HTR-8/SVneo (cell line): ENCODE measurements around the gene ZC3H8.

Experiments used
- DNase-seq: peaks from one replicate; pipeline ENCODE4 v3.0.0; 2011; ENCODE audit warnings: low spot score, mixed read lengths; ENCODE audit not compliant: insufficient read length
- FAIRE-seq: peaks from 2 replicates; lab custom pipeline; 2011; peaks lifted over from hg19 to GRCh38; lab: Jason Lieb, UNC

Gene ZC3H8

DNA sequence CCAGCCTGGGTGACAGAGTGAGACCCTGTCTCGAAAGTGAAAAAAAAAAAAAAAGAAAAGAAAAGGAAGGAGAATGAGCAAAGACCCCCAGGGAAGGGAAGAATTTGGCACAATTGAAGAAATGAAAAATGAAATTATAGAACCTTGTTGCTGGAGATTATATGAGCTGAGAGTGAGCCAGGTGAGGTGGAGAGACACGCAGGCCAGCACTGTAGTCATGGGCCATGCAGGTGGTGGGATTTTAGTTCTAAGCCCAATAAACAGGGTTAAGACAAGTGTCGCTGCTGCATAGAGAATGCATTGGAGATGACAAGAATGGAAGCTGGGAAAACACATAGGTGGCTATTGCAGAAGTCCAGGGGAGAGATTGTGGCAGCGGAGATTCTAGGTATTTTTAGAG, 84.3 kb downstream of the ZC3H8 start:
- DNase-seq (no peak), FAIRE-seq (no peak)

DNA sequence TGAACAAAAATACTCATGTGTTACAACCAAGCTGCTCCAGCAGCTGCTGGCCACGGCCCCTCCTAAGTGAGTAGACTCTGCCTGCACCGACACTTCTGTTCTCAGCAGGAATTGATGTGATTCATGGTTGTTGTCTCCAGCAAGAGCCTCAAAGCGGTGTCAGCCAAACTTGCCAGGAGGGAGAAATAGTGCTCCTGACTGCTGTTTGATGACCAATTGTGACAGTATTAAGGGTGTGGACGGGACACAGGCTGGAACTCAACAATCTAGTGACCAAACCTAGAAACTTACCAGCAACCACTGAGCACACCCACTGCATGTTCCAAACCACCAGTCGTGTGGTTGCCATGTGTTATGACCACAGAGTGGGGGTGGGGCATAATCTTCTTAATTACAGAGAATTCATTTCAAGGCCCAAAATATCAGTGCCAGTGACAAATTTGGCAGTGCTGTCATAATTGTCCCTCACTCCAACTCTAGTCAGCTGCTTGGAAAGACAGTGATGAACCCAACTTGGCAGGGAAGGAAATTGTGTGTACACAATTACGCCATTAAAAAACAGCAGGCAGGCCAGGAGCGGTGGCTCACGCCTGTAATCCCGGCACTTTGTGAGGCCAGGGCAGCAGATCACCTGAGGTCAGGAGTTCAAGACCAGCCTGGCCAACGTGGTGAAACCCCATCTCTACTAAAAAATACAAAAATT, 86.3 kb downstream of the ZC3H8 start:
- DNase-seq: no peak
- no peak for FAIRE-seq

DNA sequence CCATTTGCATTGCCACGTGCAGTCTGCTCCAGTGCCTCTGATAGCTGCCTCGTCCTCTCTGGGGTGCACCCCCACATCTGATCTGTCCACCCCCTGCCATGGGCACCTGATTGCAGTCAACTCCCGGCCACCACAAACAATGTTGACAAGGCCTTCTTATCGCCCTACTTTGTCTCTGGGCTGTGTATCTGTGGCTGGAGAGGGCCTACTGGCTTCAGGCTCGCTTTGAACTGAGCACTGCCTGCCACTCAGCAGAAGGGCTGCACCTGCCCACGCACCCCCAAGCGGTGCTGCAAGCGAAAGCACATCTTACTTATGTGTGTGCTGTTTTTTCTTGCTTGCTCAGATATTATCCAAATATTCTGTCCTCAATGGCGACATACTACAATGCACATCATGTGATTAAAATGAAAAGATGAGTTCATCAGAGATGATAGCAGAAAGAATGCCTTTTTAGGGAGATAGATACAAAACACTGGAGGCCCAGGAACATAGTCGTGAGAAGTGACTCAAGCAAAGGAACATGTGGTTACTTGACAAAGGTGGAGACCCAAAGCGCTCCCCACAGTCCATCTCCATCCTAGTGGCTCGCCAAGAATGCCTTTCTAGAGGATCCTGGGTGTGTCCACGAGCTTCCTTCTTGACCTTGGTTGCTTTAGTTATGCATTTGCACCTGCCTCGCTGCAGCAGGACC, 87.9 kb downstream of the ZC3H8 start:
- no peak for FAIRE-seq
- no peak for DNase-seq

DNA sequence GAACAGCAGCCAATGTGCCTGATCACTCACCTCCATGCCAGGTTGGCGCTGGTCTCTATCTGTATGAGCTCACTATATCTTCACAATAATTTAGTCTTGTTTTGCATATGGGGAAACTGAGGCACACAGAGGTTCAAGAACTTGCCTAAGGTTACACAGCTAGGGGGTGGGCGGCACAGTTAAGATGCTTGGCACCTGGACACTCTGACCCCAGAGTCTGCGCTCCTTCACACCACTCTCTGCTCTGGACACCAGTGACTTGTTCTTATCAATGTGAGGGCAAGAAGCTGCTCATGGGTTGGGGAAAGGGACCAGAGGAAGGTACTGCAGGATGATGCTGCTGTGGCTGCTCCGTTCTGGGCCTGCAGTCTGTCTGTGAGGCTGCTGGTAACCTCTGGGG, 89.5 kb downstream of the ZC3H8 start:
- no peak for FAIRE-seq
- no peak for DNase-seq

- FAIRE-seq: no peak
- no peak for DNase-seq
Observed at GRCh38 chr2:112164876-112165275, 90.0 kb downstream of the ZC3H8 start.

- DNase-seq: no peak
- FAIRE-seq: no peak
Observed at GRCh38 chr2:112163541-112163981, 91.3 kb downstream of the ZC3H8 start.

DNA sequence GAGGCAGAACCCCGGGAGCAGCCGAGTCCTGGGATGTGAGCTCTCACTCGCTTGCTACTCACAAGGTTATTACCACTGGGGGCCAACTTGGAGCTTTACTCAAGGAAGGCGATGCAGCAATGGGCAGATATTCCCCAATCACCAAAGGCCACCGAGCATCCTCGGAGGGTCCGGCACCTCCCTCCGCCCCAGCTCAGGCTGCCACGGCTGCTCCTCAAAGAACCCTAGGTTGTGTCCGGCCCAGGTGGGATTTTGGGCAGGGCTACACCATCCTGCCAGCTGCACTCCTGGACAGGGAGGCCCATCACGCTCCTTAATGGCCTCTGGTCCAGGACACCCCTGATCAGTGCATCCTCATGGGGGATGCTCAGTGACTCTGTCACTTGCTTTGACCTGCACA, 91.9 kb downstream of the ZC3H8 start:
- FAIRE-seq (no peak), DNase-seq (no peak)

DNA sequence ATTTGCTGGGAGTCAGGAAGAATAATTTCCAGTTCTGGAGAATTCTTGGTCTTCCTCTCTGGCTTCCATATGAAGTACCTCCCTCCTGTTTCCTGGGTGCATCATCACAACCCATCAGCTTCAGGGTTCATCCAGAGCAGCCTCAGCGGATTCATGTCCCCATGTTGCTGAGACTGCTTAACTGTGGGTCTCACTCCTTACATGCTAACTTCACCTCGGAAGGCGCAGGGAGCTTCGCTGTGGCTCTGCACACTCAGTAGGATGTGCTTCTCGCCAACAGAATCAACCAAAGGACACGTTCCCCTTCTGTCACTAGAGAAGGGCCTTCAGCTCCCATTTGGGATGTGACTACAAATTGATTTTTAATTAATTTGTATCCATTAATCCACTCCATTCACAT, 92.5 kb downstream of the ZC3H8 start:
- DNase-seq (no peak), FAIRE-seq (no peak)
